Measurements from ENCODE around the gene KLHL29. TPM values are rescaled to one million over a fixed set of nuclear protein-coding genes. Genes with fewer than 3 reads are reported as not detected.
A peak's percentile ranks its signal among the peaks of the same experiment; 100 is the strongest.

Gene KLHL29
- total and polyA plus RNA-seq, 2 experiments from 2014 or later, result 5.6 to 11.0 TPM

- H3K27me3 ChIP-seq, result no peaks in the 10 kb centered on the region
- DNase-seq (ENCODE audit: low read depth in 1 of 2, low spot score in 1 of 2), result no peak
These were observed 220.3 kb downstream of the KLHL29 start for GRCh38 chr2:23605236-23605635.

GRCh38 chr2:23606196-23606595 is 221.2 kb downstream of the KLHL29 start:
- Histone ChIP-seq H3K4me3 (no peak overlapping the region), H3K9me3 (ENCODE audit: low read depth) (no peaks in the 10 kb centered on the region), H3K27me3 (no peaks in the 10 kb centered on the region), H3K27ac (no peak overlapping the region), H3K36me3 (no peaks in the 10 kb centered on the region), H3K4me1 (ENCODE audit: low read depth) (no peaks in the 10 kb centered on the region)
- no peak for DNase-seq (ENCODE audit: low read depth in 1 of 2, low spot score in 1 of 2)
- TF ChIP-seq CTCF (IDR thresholded peaks at IDR 0.05; ENCODE audit: low read depth, low read length), result no peak

More at GRCh38 chr2:23605236-23605635, 220.3 kb downstream of the KLHL29 start:
- H3K36me3 ChIP-seq, result no peaks in the 10 kb centered on the region
- H3K27ac ChIP-seq, result no peak overlapping the region
- H3K4me1 ChIP-seq (ENCODE audit: low read depth), result no peaks in the 10 kb centered on the region
- H3K4me3 ChIP-seq, result no peak overlapping the region
- H3K9me3 ChIP-seq (ENCODE audit: low read depth), result no peaks in the 10 kb centered on the region
- TF ChIP-seq CTCF (IDR thresholded peaks at IDR 0.05; ENCODE audit: low read depth, low read length), result no peak

GRCh38 chr2:23606968-23607367 is 222.0 kb downstream of the KLHL29 start:
- no peaks in the 10 kb centered on the region for H3K27me3 ChIP-seq
- H3K27ac ChIP-seq, result no peak overlapping the region
- no peaks in the 10 kb centered on the region for H3K36me3 ChIP-seq
- H3K4me1 ChIP-seq (ENCODE audit: low read depth), result no peaks in the 10 kb centered on the region
- no peaks in the 10 kb centered on the region for H3K9me3 ChIP-seq (ENCODE audit: low read depth)
- DNase-seq (ENCODE audit: low read depth in 1 of 2, low spot score in 1 of 2), result peak in 1 of 2 donors; percentile 48
- TF ChIP-seq CTCF (IDR thresholded peaks at IDR 0.05; ENCODE audit: low read depth, low read length), result no peak
- no peak overlapping the region for H3K4me3 ChIP-seq

DNA sequence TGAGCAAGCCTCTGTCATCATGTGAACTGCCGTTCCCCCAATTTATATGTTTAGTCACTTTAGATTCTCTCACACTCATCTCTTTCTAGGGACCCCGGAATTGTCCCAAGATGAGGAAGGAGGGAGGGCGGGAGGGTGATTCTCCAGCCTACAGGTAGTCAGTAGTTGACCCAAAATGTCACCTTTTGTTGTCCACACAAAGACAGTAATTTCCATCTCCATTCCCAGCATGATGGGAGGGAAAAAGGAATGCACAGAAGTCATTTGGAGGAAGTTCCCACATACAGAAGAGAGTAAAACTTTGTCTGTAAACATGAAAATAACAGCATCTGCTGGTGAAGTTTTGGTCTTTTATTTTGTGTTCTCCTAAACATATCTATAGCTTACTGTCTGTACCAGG is 222.9 kb downstream of the KLHL29 start:
- Histone ChIP-seq H3K27me3 (no peaks in the 10 kb centered on the region), H3K36me3 (no peaks in the 10 kb centered on the region), H3K4me3 (no peak overlapping the region), H3K9me3 (ENCODE audit: low read depth) (no peaks in the 10 kb centered on the region), H3K4me1 (ENCODE audit: low read depth) (no peaks in the 10 kb centered on the region), H3K27ac (no peak overlapping the region)
- no peak for DNase-seq (ENCODE audit: low read depth in 1 of 2, low spot score in 1 of 2)
- TF ChIP-seq CTCF (IDR thresholded peaks at IDR 0.05; ENCODE audit: low read depth, low read length), result no peak

DNA sequence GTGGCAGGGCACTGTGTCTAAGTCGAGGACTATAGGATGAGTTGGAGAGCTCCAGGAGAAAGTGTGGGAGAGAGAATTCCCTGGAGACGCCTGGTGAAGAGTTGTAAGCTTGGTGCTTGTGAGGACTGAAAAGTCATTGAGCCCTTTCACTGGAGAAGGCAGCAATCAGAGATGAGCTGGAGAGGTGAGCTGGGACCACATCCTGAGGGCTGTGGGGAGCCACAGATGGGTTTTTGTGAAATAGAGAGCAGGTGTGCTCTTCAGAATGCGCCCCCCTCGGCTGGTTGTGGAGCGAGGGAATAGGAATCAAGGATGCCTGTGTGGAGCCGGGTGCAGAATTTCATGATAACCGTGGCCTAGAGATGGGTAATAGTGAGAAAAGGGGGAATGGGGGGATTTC is 224.3 kb downstream of the KLHL29 start:
- no peaks in the 10 kb centered on the region for H3K4me1 ChIP-seq (ENCODE audit: low read depth)
- H3K4me3 ChIP-seq, result no peak overlapping the region
- no peaks in the 10 kb centered on the region for H3K9me3 ChIP-seq (ENCODE audit: low read depth)
- no peak for DNase-seq (ENCODE audit: low read depth in 1 of 2, low spot score in 1 of 2)
- no peak overlapping the region for H3K27ac ChIP-seq
- H3K36me3 ChIP-seq, result no peaks in the 10 kb centered on the region
- TF ChIP-seq CTCF (IDR thresholded peaks at IDR 0.05; ENCODE audit: low read depth, low read length), result no peak
- no peaks in the 10 kb centered on the region for H3K27me3 ChIP-seq

- Histone ChIP-seq H3K27me3 (no peaks in the 10 kb centered on the region), H3K27ac (no peak overlapping the region), H3K4me3 (no peak overlapping the region), H3K4me1 (ENCODE audit: low read depth) (no peaks in the 10 kb centered on the region), H3K36me3 (no peaks in the 10 kb centered on the region), H3K9me3 (ENCODE audit: low read depth) (no peaks in the 10 kb centered on the region)
- no peak for TF ChIP-seq CTCF (IDR thresholded peaks at IDR 0.05; ENCODE audit: low read depth, low read length)
- no peak for DNase-seq (ENCODE audit: low read depth in 1 of 2, low spot score in 1 of 2)
These were observed 226.9 kb downstream of the KLHL29 start for GRCh38 chr2:23611839-23612238.
